GM21423 (cell line): ENCODE results near the gene CGN.

Experiments
- ATAC-seq: cut with Tn5 transposase; IDR thresholded peaks from one replicate; pipeline ENCODE4 v1.9.1; 2021; ENCODE audit warnings: mild to moderate bottlenecking, moderate library complexity; ENCODE audit not compliant: unreplicated experiment

Gene CGN

DNA sequence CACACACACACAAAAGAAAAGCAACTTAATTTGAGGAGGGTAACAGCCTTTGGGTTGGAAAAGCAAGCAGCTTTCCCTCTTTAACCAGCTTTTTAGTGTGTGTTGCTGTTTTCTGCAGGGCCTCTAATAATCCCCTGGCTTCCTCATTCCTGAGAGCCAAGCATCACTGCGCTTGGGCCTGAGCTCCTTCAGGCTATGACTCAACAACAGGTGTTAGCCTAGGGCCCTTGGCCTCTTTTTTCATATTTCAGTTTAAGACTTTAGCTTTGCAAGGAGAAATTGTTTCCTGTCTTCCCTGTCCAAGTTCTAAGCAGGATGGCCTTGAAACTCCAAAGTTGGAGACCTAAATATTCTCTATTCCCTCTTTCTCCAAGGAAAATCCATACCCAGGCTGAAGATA lies 74.4 kb downstream of the CGN start:
- no peak for ATAC-seq
